Breast epithelium (tissue), 3 donors: Measurements from ENCODE around the gene GPBP1L1.

Experiments
- CTCF ChIP-seq, 3 donors: fragments of 450-650 bp; IDR thresholded peaks; one replicate each; pipeline ENCODE4 v1.5.1; 2016 to 2017; ENCODE audit warnings: antibody characterized with exemption in 3 of 3, mild to moderate bottlenecking in 3 of 3, moderate library complexity in 3 of 3
- POLR2A ChIP-seq: fragments of 450-650 bp; IDR thresholded peaks from one replicate; pipeline ENCODE4 v1.6.1; 2016; ENCODE audit warnings: antibody characterized with exemption, mild to moderate bottlenecking, moderate library complexity
- POLR2AphosphoS5 ChIP-seq, 3 donors: sonication (generic); formaldehyde crosslinking; IDR thresholded peaks; one replicate each; pipeline ENCODE4 v1.6.1; 2017; ENCODE audit warnings: antibody characterized with exemption in 3 of 3

GRCh38 chr1:45585496-45586075 lies 100.7 kb downstream of the GPBP1L1 start:
- TF ChIP-seq CTCF (IDR thresholded peaks at IDR 0.05) (no peak), POLR2A (no peak), POLR2AphosphoS5 (IDR thresholded peaks at IDR 0.05) (no peak)
